ENCODE data around the gene BMAL1.

DNA sequence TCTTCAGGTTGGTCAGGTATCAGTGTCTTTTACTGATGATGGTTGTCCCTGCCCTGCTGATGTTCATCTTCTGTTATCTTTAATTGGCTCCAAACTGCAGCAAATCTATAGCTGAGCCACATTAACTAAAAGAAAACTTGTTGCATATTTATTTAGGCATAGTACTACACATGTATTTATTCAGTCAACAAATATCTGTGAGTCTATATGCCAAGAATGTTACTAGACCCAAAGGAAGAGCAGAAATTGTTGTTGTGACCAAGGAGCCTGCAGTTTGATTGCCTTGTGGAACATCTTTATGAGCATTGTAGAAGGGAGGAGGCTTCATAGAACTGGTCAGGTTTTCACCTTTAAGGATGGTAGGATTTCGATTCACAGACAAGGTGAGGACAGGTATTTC is 10.1 kb downstream of the BMAL1 start:
- TF ChIP-seq, protein P1, sequence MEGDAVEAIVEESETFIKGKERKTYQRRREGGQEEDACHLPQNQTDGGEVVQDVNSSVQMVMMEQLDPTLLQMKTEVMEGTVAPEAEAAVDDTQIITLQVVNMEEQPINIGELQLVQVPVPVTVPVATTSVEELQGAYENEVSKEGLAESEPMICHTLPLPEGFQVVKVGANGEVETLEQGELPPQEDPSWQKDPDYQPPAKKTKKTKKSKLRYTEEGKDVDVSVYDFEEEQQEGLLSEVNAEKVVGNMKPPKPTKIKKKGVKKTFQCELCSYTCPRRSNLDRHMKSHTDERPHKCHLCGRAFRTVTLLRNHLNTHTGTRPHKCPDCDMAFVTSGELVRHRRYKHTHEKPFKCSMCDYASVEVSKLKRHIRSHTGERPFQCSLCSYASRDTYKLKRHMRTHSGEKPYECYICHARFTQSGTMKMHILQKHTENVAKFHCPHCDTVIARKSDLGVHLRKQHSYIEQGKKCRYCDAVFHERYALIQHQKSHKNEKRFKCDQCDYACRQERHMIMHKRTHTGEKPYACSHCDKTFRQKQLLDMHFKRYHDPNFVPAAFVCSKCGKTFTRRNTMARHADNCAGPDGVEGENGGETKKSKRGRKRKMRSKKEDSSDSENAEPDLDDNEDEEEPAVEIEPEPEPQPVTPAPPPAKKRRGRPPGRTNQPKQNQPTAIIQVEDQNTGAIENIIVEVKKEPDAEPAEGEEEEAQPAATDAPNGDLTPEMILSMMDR (IDR thresholded peaks at IDR 0.05), result no peak
- no peak for TF ChIP-seq POLR2A (IDR thresholded peaks at IDR 0.05)
